ENCODE results near the gene BCL2.
"Not testable (repeated sequence)": the region's sequence is repeated elsewhere in the genome, so short reads cannot be mapped to it uniquely, and the experiment has no call there.

BCL2 gene

DNA sequence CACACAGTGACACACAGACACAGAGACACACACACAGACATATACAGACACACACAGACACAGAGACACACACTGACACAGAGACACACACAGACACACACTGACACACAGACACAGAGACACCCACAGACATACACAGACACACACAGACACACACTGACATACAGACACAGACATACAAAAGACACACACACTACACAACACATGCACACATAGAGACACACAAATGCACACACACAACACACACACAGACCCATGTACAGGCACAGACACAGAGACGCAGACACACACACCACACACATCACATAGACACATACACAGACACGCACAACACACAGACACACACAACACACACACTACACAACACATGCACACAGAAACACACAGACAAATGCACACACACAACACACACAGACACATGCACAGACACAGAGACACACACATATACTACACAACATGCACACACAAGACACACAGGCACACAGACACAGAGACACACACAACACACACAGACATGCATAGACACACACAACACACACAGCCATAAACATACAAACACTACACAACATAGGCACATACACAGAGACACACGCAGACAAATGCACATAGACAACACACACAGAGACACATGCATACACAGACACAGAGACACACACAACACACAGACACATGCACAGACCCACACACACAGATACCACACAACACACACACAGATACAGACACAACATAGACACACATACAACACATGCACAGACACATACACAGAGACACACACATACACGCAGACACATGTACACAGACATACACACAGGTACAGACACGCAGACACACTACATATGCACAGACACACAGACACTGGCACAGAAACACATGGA lies 120.5 kb downstream of the BCL2 start:
- no peak for DNase-seq (ENCODE audit: low read depth, low spot score)

DNA sequence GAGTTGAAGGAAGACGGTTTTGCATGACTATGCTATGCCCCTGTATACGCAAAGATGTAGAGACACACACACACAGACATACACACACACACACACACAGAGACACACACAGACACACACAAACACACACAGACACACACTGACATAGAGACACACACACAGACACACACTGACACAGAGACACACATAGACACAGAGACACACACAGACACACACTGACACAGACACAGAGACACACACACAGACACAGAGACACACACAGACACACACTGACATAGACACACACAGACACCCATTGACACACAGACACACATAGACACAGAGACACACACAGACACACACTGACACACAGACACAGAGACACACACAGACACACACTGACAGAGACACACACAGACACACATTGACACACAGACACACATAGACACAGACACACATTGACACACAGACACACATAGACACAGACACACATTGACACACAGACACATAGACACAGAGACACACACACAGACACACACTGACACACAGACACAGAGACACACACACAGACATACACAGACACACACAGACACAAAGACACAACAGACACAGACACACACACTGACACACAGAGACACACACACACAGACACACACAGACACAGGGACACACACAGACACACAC lies 121.3 kb downstream of the BCL2 start:
- no peak for DNase-seq (ENCODE audit: low read depth, low spot score)

DNA sequence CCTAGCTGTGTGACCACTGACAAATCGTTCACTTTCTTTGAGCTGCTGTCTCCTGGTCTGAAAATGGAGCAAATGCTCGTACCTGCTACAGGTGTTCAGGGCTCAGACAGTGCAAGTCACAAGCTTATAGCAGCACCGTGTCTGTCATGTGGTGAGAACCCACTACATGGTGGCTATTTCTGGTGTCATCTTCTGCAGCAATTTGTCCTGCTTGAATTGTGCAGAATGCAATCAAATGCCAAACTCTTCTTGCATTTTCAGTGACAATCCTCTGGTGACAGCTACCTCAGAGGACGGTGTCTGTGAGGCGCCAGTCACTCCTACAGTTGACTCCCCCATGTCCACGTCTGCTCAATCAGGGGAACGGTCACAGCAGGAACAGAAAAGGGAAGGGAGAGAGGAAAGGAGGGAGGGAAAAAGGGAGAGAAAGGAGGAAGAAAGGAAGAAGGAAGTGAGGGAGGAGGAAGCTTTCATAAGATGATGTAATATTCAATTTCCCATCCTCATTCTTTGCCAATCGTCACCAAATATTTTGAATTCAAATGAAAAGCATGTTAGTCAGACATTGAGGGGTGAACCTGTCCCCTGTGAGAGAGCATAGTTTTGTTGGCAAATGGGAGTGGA lies 122.2 kb downstream of the BCL2 start:
- no peak for DNase-seq (ENCODE audit: low read depth, low spot score)

DNA sequence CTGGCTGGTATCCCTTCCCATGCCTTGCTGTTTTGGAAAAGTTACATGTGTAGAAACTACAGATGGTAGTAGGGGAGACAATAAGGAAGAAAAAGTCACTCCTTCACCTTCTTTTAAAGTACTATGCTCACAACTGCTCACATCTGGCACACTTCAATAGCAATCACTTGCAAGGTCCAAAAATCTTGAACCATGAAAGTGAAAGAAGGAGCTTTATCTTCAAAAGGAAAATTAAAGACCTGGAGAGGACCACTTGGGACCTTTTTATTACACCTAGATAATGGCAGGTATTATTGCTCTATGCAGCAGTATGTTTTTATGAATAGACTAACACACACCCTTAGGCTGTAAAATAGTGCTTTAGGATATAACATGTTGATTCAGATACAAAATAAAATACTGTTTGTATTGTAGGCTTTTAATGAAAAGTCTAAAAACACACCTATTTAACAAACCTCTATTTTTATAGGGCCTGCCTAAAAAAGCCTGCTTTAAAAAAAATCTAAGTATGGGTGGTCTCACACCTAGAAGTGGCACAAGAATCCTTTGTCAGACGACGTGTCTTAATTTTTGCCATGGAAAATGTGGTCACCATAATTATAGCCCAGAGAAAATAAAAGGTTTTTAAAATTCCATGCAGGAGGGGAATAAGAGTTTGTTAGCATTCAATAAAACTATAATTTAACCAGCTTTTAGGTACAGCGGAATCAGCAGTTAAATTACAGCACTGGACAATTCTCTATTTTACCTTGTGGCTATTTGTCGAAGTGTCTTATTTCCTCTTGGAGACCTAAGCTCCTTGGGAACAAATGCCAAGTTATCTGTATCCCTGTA lies 124.0 kb downstream of the BCL2 start:
- no peak for DNase-seq (ENCODE audit: low read depth, low spot score)

DNA sequence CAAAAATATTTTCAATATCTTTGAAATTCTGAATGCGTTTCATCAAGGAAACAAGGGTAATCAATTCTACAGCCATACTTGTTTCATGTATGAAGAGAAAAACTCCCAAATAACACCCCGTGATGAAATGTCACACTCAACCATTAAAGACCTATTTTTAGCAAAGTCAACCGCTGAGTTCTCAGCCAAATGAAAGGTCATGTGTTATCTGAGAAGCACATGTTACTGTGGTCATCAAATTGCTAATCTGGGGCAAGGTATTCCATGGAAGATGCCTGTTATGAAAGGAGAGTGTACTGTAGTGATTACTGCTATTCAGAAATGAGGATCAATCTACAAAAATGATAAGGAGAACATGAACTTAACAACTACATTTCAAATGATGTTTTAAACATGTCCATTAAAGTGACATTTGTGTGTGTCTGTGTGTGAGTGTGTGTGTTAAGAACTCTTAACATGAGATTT lies 126.7 kb downstream of the BCL2 start:
- no peak for DNase-seq (ENCODE audit: low read depth, low spot score)

DNA sequence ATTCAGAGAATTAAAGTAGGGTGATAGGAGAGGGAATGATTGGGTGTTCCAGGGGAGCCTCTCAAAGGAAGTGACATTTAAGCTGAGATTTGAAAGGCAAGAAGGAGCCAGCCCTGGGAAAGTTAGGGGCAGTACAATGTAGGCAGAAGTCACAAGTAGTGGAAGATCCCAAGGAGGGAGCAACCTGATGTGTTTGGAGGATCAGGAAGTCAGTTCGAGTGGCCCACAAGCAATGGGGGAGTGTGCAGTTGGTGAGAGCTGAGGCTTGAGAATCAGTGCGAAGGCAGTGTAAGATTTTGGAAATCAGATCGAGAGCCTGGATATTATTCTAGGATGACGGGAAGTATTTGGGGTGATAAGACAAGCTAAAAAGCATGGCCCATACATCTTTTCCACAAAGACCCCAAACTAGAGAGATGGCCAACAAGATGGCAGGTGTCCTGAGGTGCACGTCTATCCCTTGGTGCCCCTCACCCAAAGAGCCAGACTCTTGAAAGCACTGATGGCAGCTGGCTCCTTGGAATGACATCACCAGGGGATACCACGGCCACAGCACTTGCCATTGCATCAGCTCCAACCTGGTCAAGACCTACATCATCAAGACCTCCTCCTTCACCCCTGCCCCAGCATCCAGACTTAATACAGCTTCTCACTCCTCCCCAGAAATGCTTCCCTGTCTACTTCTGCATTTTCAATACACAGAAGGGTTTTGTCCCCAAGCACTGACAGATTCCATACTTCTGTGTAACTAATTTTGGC lies 127.3 kb downstream of the BCL2 start:
- no peak for DNase-seq (ENCODE audit: low read depth, low spot score)

DNA sequence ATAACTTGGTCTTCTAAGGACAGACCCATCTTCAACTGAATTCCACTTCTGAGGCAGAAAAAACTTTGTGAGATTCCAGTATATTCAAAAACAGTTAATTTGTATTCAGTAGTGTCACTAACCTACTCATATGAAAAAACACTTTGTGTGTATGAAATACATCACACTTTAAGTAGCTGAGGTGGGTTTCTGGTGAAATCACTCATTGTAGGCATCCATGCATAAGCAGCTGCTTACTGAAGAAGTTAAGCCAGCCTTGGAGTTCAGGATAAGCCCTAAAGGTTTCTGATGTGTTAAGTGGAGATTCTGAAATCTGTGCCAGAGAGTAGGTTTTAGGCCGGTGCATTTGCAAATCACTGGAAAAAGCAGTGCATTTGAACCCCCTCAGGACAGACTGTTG lies 128.2 kb downstream of the BCL2 start:
- DNase-seq (ENCODE audit: low read depth, low spot score), result no peak

DNA sequence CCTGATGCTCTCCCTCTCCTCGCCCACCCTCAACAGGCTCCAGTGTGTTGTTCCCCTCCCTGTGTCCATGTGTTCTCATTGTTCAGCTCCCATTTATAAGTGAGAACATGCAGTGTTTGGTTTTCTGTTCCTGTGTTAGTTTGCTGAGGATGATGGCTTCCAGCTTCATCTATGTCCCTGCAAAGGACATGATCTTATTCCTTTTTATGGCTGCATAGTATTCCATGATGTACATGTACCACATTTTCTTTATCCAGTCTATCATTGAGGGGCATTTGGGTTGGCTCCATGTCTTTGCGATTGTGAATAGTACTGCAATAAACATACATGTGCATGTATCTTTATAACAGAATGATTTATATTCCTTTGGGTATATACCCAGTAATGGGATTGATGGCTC lies 128.7 kb downstream of the BCL2 start:
- not testable (repeated sequence) for DNase-seq (ENCODE audit: low read depth, low spot score)

DNA sequence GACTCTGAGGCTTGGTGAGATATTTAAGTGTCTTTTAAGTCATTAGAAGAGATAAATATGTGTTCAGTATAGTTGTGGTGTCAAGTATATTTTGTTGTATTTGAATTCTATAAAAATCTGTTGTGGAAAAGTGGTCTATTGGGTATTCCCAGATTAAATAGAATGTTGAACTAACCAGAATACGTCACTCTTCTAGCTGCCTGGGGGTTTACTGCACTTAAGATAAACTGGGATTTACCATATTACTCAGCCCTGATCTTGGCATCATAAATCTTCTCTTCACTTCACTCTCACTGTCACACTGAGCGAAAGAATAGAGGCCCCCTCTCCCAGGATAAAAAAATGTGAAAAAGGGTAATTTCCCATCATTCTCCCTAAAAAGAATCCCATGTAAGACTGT lies 129.8 kb downstream of the BCL2 start:
- DNase-seq (ENCODE audit: low read depth, low spot score), result no peak

DNA sequence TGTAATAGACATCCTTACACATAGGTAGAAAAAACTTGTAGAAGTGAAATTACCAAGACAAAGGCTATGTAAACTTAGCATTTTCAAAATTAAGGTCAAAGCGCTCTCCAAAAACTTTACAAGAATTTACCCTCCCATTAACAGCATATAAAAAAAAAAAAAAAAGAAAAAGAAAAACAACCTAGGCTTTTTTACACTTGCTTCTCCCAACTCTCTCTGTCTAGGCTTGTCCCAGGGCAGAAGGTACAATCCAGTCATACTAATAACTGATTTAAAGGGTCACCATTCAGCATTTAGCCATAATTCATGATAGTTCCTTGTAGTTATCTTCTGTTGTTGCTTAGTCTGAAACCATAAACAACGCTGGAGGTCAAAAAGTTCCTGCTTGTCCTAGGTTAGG lies 130.5 kb downstream of the BCL2 start:
- no peak for DNase-seq (ENCODE audit: low read depth, low spot score)

DNA sequence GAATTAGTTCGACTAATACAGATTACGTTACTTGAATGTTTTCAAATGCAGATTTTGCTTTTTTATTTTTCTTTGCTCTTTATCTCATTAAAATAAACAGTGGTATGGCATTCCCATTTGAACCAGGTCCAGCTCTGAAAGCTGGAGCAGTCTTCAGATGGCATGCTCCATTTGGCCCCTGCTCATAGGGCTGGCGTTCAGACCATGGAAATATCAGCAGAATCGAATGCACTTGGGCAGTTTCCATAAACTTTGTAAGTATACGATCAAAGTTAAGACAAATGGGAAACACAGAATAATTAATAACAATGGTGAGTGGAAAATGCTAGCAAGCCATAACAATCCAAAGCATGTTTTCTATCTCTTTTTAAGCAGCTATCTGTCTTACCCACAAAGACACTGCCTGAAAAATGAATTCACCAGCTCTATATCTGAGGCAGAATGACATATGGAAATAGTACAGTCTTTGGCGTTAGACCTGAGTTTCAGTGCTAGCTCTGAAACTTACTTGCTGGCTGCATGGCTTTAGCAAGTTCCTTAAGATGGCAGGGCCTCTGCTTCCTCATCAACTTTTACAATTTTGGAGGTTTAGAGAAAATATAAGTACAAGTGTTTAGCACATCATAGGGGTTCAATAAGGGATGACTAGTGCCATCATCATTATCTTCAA lies 131.6 kb downstream of the BCL2 start:
- DNase-seq (ENCODE audit: low read depth, low spot score), result no peak

DNA sequence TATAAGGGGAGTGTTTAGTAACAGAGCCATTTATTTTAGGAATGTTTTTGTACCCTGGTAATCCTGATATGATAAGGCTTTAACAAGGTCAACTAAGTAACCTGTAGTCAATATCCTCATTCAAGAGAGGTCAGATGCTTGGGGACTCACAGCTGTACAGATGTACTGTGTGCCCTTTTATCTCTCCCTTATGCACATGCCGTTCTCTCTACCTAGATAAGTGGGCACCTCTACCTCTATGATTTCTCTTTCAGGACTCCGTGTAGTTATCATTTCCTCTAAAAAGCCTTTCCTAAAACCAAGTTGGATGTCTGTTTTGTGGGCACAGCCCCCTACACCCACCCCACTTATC lies 132.4 kb downstream of the BCL2 start:
- no peak for DNase-seq (ENCODE audit: low read depth, low spot score)

DNA sequence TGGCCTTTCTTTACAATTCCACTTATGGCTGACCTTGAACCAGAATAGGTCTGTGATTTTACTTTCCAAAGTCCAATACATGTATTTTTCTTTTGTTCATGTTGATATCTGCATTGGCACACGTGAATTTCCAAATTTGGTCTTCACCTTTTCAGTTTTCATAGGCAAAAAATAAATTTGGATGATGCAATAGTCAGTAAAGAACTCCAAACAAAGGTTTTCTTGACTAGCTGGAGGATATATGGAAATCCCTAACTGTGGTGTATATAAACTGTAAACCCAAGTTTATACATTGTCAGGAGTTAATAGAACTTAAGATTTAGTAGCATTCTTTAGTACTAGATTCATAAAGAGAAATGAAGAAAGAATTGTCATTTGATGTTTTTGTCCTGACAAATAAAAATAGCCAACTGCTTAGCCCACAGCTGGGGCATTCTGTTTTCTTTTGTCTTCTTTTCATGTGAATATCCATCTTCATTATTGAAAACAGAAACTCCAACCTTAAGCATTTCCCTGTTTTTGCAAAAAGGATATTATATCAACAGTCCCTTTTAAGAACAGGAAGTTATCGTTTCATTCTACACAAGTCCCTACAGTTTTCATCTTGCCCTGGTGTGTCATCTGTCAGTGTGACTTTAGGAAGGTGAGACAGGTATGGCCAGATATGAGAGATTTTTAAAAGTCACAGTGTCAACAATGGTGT lies 132.9 kb downstream of the BCL2 start:
- DNase-seq (ENCODE audit: low read depth, low spot score), result no peak

DNA sequence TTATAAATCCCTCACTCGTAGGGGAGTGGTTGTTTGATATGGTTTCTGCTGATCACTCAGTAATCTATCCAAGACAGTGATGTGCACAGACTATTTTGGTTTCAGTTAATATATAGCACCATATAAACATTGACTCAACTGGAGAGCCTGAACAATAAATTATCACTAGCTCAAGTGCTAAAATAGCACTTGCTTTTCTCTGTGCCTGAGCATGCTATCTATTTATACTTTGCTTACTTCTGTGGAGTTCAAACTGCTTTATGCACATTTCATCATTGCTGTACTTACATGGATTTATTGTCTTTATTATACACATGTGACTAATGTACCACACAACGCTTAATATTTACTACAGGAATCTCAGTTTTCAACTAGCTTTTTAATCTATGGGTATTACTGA lies 133.6 kb downstream of the BCL2 start:
- no peak for DNase-seq (ENCODE audit: low read depth, low spot score)

DNA sequence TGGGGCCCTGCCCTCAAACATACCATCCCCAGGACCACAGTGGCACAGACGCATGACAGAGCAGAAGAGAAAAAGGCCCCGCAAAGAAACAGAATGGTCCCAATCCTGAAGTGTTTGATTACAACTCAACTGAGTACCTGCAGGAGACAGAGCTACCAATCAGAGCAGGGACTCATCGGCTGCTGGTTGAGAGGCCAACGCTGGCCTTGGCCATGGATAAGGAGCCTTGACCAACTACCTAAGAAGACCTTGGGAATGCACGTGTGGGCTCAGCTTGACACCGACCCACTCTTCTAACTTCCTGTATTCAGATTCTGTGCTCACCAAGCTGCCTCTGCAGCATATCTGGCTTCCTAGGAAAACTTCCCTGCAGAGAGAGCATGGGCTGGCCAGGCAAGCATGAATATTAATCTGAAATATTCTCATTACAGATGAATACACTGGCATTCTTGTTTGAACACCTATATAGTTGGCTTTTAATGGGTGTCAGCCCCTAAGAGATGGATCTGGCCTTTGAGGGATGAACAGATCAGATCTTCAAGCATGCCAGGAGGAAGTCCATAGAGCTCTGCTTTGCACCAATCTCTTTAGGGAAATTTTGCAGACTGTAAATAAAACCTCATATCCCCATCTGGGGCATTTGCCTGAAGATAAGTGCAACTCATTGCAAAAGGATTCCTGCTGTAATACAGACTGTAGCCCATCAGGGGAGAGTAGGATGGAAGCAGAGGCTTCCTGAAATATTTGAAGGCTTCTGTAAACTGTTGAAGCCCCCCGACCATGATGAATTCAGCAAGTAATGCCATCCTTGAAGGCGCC lies 135.4 kb downstream of the BCL2 start:
- no peak for DNase-seq (ENCODE audit: low read depth, low spot score)

DNA sequence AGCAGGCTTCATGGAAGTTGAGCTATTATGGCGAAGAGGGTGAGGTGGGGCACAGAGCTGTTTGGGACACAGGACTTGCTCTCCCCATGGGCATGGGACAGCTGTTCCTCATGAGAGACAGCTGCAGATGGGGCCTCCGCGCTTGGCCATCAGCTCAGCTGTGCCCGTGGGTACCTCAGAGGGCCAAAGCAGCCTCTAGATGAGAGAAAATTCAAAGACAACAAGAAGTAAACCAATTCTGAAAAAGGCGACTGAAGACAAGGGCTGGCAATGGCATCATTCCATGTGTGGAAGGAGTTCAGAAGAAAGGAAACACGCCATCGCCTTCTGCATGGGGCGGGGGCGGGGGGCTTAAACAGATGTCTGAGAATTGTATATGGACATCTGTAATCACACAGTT lies 136.2 kb downstream of the BCL2 start:
- DNase-seq (ENCODE audit: low read depth, low spot score), result no peak

DNA sequence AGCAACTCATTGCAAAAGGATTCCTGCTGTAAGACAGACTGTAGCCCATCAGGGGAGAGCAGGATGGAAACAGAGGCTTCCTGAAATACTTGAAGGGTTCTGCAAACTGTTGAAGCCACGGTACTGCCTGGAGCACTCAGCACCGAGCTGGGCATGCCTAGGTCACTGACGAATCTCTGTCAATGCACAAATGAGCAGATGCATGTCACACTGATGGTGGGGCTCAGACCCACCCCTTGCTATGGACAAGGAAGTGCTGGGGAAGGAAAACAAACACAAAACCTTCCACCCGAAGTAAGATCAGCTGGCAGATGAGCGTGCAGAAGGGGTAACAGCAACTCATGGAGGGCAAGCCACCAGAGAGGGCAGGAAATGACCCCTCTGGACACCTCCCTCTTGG lies 136.7 kb downstream of the BCL2 start:
- no peak for DNase-seq (ENCODE audit: low read depth, low spot score)

DNA sequence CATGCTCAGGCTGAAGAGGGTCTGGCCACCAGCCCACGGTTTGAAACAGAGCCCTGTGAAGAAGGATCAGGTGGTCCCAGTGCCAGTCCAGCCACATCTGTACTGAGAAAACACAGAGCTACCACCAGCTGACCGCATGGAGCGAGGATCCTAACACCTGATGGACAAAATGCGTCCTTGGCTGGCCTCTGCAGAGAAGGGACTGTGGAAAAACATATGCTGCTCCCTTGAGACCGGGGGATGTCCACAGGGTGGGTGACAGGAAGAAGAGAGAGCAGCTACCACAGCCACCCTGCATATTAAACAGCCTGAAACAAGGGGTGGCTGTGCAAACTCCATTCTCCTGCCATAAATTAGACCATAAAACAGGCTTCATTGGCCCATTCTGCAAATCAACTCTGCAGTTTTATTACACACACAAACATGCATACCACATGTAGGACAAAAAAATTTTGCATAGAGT lies 137.2 kb downstream of the BCL2 start:
- no peak for DNase-seq (ENCODE audit: low read depth, low spot score)

DNA sequence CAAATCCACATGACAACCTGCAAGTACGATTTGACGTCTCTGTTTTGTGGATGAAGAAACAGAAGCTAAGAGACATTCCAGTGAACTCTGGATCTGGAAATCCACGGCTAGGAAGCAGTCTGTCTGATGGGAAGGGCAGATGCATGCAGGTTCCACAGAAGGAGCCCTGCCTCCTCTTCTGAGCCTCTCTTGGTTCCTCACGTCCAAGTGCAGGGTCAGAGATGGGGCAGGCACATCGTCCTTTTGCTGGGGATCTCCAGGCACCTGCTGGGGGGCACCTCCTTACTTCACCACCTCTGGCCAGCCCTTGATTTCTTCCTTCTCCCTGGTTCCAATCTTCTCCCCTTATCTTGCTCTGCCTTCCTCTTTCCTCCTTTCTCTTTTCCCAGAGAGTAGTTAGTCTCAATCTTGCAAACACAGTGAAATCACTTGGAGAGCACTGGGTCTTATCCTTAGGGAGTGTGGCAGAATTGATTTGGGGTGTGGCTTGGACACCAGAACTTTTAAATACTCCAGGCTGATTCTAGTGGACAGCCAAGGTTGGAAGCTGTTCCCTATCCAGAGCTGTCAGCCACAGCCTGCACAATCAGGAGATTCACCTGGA lies 137.8 kb downstream of the BCL2 start:
- DNase-seq (ENCODE audit: low read depth, low spot score), result no peak

Measured in smooth muscle cell of the brain vasculature (primary cell).